GM21717 (cell line): Measurements from ENCODE around the gene PARVA.

ENCODE experiments used
- ATAC-seq: cut with Tn5 transposase; IDR thresholded peaks from one replicate; pipeline ENCODE4 v1.9.1; 2021; ENCODE audit warnings: mild to moderate bottlenecking, moderate library complexity; ENCODE audit not compliant: unreplicated experiment

The PARVA gene

DNA sequence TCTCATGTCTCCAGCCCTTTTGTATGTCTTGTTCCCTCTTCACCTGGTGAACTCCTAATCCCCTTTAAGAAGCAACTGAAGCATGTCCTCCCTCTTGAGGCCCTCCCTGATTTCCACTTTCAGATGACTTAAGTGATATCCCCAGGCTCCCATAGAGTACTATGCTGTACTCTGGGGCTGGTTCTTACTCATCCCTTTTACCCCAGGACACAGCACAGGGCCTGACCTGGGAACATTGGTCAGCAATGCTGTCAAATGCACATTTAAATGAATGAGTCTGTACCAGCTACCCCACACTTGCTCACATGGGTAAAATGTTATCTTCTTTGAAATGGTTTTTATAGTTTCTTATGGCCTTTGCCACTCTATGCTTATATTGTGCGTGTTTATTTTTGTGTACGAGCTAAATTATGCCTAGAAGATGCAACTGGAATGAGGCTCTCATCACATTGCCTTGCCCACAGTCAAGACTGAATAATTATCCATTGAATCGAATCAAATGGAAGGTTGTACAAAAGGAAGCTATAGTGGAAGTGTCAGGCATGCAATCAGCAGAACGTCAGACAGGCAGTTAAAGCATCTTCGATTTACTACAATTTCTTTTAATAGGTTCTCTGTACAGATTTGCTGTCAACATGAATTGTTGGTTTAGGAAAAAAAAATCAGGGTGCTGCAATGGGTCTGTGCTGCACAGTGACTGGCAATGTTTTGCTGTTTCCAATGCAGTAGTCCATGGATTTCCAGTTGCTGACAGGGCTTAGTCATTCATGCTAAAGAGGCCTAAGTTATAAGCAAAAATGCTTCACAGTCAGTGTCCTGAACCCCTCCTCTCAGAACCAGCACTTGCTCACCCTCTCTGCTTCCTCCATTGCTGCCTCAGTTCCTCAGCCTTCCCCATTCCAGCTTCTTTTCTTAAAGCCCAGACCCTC lies 79.5 kb downstream of the PARVA start:
- ATAC-seq = no peak

DNA sequence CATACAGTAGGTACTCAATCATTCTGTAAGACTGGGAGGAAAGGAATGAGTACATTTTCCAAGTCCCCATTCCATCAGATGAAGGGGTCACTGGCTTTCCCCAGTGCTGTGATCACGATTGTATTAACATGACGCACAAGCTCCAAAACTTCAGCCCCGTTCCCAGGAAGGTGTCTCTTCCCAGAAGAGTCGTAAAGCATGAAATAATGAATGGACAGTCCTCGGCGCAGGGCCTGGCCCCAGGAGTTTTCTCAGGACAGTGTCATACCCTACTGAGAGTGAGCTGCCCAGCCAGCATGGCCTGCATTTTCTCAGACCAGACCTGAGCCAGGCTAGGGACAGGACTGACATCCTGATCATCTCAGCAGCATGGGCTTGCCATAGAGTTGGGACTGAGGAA lies 80.7 kb downstream of the PARVA start:
- no peak for ATAC-seq

DNA sequence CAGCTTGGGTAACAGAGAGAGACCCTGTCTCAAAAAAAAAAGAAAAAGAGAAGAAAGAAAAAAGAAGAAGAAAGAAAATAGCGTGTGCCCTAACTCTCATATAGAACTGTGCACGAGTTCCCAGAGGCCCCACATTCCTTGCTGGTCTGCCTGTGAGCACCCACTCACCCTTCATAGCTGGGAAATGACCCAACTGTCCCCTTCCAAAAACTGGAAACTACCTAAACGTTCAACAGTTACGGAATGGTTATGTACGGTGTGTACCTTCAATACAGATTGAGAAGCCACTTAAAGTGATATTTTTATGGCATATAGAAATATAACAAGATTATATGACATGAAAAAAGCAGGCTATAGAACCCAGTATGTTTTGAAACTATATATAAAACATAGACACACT lies 82.0 kb downstream of the PARVA start:
- ATAC-seq = no peak

DNA sequence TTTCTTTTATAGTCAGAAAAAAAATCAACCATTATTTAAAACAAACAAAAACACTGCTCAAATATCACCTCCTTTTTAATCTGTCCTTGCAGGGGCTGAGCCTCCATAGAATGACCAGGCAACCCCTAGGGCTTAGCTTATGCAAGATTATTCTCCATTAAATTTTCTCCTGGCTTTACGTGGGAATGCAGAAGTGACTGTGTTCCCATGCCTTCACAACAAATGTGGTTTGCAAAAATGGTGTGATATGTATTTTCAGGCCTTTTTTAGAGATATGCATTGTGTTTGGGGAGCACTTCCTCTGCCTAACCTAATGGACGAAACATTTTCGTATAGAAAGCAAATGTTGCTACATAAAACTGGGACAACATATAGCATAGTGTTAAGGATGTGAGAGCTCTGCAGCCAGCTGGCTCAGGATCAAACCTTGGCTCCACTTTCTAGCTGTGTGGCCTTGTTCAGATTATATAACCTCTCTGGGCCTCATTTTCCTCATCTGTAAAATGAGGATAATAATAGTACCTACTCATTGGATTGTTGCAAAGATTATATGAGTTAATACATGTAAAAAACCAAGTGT lies 82.6 kb downstream of the PARVA start:
- ATAC-seq = no peak

DNA sequence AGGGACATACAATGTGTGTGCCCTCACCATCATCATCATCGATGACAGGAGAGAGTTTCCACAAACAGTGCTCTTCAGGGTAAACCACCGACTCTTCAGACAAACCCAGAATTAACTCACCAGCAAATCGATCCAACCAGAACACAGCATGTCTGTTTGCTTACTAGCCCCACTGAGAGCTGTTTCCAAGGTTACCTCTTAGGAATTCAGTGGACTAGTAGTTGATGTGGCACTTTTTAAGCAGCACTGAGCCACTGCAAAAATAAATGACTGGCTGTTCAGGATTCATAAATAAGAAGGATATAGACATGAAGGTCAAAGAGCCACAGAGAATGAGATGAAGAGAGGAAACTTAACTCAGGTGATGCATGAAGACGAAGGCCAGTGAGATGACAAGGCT lies 83.1 kb downstream of the PARVA start:
- no peak for ATAC-seq

DNA sequence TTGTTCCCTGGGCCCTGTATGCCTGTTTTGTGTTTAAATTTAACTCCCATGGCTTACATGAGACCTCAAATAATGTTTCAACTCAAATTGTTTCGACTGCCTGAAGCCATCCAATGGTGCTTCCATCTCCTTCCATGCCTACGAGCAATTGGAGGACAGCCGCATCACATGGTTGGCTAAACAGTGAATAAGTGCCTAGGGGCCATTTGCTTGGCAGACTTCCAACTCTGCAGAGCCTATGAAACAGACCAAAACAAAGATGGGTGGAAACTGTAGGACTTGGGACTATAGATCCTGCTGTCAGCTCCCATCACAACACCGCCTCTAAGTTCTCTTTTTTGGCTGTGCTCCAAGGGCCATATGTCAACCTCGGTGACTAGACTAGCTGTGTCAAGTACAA lies 84.1 kb downstream of the PARVA start:
- ATAC-seq = no peak

DNA sequence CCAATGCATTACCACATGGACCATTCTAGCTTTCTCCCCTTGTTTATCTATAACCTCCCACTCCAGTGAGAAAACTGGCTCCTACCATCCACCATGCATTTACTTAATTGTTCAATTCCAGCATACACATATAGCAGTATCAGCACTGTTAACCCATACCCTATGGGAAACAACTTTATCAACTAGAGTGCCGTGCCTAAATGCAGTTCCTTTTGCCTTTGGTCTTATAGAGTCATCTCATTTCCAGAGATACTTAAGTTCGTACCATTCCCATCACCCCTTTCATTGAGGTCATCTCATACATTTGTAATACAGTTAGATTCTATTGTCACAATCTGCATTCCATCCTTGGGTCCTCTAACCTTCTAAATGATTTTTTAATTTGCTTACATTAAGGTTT lies 86.9 kb downstream of the PARVA start:
- no peak for ATAC-seq

DNA sequence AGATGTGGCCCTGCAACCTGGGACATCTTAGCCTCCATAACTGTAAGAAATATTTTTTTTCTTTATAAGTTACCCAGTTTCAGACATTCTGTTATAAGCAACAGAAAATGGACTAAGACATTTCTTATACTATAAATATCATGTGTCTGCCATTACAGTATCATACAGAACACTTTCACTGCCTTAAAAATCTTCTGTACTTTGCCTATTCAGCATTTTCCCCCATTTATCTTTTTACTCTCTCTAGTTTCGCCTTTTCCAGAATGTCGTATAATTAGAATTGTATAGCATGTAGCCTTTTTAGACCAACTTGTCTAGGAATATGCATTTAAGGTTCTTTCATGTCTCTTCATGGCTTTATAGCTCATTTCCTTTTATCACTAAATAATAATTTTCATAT lies 88.0 kb downstream of the PARVA start:
- no peak for ATAC-seq

DNA sequence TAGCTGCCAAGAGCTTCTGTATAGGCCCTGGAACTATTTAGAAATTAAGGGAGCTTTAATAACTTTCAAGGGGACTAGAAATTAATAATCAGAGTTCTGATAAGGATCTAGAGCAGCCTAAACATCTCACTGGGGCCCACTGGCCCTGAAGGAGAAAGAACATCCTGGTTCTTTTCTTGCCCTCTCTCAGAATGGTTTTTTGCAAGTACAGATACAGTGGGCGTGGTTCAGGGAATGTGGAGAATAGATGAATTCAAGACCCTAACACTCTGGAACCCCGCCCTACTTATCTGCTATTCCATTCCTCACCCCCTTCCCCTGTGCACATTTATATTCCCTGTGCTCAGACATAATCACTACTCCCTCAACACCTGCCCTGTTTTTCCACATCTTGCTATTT lies 90.2 kb downstream of the PARVA start:
- ATAC-seq = no peak

DNA sequence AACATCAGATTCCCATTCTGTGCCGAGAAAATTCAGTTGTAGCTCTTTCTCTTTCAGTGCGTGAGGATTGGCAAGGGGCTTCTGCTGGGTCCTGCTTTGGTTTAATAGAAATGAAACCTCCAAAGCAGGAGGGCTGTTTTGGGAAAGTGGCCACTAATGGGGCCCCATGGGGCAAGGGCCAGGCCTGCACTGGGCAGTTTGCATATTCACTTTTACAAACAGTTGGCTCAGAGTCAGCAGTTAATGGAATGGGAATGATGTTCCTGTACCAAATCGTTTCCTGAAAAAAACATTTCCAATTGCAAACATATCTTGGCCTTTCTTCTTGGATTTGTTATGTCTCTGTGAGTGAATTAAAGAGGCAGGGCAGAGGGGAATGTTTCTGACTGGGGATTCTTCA lies 92.1 kb downstream of the PARVA start:
- no peak for ATAC-seq

DNA sequence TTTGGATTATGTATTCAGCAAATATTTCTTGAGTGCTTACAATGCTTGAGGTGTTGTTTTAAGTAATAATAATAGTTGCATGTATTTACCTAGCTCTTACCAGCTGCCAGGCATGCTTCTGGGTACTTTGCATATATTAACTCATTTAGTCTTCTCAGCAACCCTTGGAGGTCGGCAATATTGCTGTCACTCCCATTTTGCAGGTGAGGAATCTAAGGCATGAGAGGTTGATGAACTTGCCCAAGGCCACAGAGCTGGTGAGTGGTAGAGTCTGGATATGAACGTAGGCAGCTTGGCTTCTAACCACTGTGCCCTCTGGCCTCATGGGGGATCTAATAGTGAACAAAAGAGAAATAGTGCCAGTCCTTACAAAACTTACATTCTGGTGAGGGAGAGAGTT lies 92.9 kb downstream of the PARVA start:
- ATAC-seq = no peak

DNA sequence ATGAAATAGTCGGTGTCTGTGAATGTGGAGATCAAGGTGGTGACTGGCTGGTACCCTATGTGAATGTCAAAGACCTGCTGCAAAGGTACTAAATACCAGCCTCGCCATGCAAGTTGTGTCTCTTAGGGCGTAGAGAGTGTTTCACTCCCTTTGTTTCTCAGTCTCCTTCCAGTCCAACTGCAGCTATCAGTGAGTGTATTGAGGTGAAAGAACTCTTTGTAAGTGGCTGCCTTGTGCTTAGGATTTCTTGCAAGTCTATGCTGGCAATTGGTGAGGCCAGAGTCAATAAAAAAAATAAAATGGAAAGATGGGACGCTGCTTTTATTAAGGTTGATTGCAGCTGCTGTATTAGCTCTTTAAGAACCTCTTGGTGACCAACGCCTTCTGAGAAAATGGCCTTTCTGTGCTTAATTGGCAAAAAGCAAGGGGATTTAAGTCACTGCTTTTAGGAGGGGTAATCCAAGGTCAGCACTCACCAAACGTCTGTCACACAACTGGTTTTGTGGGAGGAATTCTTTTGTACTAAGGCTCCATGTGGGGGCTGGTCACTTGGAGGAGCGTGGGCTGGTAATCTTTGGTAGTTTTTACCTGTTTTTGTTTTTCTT lies 95.1 kb downstream of the PARVA start:
- no peak for ATAC-seq

DNA sequence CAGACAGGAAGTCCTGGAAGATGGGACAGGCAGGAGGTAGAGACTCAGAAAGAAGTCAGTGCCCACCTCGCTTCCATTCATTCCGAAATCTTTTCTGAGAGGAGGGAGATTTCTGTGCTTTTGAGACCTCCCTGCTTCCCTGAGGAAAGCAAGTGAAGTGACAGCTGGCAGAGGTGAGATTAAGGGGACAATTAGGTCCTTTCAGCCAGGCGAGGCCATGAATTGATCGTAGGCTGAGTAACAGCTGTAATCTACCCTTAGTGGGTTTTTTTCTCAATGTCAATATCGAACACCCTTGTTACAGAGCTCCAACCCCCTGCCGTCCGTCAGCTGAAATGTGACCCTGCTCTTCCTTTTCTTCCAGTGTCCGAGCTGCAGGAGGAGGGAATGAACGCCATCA lies 96.0 kb downstream of the PARVA start:
- no peak for ATAC-seq

DNA sequence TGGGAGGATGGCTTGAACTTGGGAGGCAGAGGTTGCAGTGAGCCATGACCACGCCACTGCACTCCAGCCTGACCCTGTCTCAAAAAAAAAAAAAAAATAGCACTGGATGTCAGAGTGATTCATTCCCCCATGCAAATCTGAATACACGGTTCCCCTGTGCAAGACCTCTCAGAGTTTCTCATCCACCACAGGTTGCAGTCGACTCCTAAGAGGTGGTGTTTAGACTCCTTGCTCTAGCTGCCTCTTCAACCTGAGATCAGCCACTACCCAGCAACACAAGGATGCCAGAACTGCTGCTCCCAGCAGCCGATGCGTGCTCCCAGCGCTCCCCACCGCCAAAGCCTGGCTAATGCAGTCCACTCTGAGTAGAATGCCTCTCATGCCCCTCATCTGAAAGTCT lies 97.5 kb downstream of the PARVA start:
- no peak for ATAC-seq

DNA sequence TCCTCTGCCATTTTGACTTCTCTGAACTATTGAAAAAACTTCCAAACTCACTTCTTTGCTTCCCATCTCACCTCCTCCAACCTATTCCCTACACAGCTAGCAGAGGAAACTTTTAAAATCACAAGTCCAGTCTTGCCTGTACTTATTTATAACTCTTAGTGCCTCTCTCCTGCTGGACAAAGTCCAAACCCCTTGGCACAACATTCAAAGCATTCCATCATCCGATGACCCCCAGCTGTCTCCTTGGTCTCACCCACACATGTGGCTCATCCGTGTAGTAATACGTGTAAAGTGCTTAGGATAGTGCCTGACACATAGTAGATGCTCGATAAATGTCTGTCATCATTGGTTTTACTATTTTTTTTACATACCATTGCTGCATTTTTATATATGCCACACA lies 101.4 kb downstream of the PARVA start:
- no peak for ATAC-seq

DNA sequence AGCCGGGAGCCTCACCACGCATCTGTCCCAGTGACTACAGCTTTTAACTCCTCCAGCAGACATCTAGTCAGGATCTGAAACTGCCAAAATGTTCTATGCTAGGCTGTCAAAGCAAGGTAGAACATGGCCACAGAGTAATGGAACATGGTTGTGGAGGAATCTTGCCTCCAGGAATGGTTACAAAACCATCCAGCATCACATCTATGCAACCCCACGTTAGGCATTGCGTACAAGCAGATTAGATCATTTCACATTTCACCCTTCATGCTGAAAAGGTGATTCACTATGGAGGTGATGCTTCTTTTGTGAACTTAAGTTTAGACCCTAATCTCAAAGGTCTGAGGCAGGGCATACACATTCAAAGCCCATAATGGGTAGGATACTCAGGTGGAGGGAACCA lies 103.0 kb downstream of the PARVA start:
- ATAC-seq = no peak

DNA sequence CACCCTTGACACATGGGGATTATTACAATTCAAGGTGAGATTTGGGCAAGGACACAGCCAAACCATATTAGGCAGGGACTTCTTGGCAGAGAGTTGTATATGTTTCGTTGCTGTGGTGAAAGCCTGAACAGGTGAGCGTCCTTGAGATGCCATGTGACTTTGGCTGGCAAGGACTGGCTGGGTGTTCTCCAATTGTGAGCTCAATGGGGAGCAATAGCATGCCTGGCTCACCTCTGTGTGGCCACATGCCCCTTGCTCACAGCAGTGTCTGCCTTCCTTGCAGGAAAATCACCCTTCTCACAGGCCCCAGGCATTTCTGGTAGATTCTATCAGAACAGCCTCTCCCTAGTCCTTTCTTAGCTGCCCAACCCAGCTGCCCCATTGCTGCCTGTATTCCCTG lies 105.5 kb downstream of the PARVA start:
- no peak for ATAC-seq

DNA sequence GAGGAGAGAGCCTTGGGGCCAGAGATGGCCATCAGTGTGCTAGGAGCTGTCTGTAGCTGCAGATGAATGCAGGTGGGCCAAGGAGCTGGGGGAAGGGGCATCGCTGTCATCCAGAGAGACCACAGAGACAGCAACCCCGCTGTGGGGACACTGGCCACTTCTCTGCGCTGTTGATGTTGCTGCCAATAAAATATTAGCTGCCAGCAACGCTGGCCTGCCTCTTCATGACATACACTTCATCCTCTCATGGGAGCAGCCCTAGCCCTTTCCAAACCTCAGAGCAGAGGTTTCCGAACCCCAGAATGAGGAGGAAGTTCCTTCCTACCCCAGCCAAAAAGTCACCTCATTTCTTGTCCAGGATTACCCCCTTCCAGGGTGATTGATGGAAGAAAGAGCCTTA lies 106.2 kb downstream of the PARVA start:
- no peak for ATAC-seq

DNA sequence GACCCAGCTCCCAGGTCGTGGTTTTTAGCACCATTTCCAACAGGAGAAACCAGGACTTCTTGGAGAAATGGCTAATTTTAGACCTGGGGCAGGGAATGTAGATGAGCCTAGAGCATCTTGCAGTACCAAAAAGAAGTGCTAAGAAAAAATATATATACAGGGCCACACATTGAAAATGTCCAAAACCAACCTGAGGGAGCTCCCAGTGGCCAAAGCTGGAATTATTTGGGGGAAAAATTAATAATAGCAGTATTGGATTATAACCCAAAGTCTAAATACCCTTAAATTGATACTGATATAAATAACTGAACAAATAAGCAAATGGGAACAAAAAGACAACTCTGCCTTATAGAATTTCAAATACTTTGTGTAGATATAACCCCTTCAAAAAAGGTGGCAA lies 108.0 kb downstream of the PARVA start:
- no peak for ATAC-seq

DNA sequence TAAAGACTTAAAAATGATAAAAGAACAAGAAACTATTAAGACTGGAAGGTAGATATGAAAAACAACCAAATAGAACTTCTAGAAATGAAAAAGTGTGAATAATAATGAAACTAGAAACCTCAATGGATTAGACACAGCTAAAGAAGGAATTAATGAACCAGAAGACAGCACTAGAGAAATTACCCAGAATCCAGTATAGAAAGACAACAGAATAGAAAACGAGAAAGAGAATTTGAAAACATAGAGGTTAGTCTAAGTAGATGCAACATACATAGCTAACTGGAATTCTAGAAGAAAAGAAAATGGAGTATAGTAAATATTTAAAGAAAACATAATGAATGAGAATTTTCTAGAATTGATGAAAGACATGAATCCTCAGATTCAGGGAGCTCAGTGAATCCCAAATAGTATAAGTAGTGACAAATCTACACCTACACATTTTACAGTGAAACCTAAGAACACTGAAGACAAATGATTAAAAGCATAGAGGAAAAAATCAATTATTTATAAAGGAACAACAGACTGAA lies 111.9 kb downstream of the PARVA start:
- ATAC-seq = no peak

DNA sequence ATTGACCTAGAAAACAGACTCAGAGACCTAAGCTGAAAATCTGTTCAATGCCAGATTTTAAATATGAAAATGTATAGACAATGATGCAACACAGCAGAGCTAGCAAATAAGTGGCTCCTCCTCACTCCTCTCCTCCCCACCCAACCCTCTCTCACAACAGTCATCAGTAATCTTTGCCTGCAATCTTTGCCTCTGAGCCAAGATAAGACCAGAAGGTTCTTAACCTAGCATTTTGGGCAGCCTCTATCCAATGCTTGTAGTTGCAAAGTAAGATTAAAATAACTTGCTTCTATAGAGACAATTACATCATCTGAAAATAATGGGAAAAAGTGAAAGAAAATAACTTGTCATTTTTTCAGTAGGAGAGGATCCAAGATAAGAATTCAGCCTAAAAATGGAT lies 117.3 kb downstream of the PARVA start:
- no peak for ATAC-seq
